Smooth muscle cell (in vitro differentiated cells): ENCODE measurements around the gene ABCB1. TPM values are rescaled to one million over a fixed set of nuclear protein-coding genes. Genes with fewer than 3 reads are reported as not detected.

Experiments
- DNase-seq: peaks from one replicate; lab custom pipeline; 2025; ENCODE audit not compliant: unreplicated experiment; lab: John Stamatoyannopoulos, UW
- H2AFZ ChIP-seq: fragments of 200-600 bp; sonication (generic); 2 replicates; pipeline ENCODE4 v1.6.0; 2016; ENCODE audit warnings: antibody characterized with exemption, low read depth, mild to moderate bottlenecking
- H3F3A ChIP-seq: fragments of 200-600 bp; sonication (generic); 2 replicates; pipeline ENCODE4 v1.6.0; 2017; ENCODE audit warnings: antibody characterized with exemption, low read depth
- H3K27ac ChIP-seq: fragments of 200-600 bp; sonication (generic); 2 replicates; pipeline ENCODE4 v1.5.1; 2016; ENCODE audit warnings: low read depth, mild to moderate bottlenecking
- H3K27me3 ChIP-seq: fragments of 200-600 bp; sonication (generic); 2 replicates; pipeline ENCODE4 v1.6.1; 2016; ENCODE audit warnings: low read depth, mild to moderate bottlenecking
- H3K36me3 ChIP-seq: fragments of 200-600 bp; sonication (generic); 2 replicates; pipeline ENCODE4 v1.5.1; 2016; ENCODE audit warnings: low read depth
- H3K4me1 ChIP-seq: fragments of 200-600 bp; sonication (generic); 2 replicates; pipeline ENCODE4 v1.5.1; 2016; ENCODE audit warnings: low read depth
- H3K4me2 ChIP-seq: fragments of 200-600 bp; sonication (generic); 2 replicates; pipeline ENCODE4 v1.6.0; 2016; ENCODE audit warnings: mild to moderate bottlenecking
- H3K4me3 ChIP-seq: fragments of 200-600 bp; sonication (generic); 2 replicates; pipeline ENCODE4 v1.5.1; 2016; ENCODE audit warnings: mild to moderate bottlenecking
- H3K79me2 ChIP-seq: fragments of 200-600 bp; sonication (generic); 2 replicates; pipeline ENCODE4 v1.6.0; 2016; ENCODE audit warnings: low read depth, mild to moderate bottlenecking
- H3K9ac ChIP-seq: fragments of 200-600 bp; sonication (generic); 2 replicates; pipeline ENCODE4 v1.6.0; 2016; ENCODE audit warnings: low read depth
- H3K9me3 ChIP-seq: fragments of 200-600 bp; sonication (generic); replicated peaks from 2 replicates; pipeline ENCODE4 v1.5.1; 2016; ENCODE audit warnings: low read depth
- H4K20me1 ChIP-seq: fragments of 200-600 bp; sonication (generic); 2 replicates; pipeline ENCODE4 v1.6.0; 2016; ENCODE audit warnings: low read depth
- CTCF ChIP-seq: fragments of 200-600 bp; sonication (generic); IDR thresholded peaks from 2 replicates; pipeline ENCODE4 v1.5.1; 2017; ENCODE audit warnings: borderline replicate concordance, mild to moderate bottlenecking, antibody characterized with exemption; ENCODE audit not compliant: insufficient read depth, poor library complexity, severe bottlenecking
- WGBS: methylation state at CpG from one replicate; pipeline ENCODE4 v1.1.7; 2016; ENCODE audit warnings: low lambda C conversion rate; 5-methylcytosine and 5-hydroxymethylcytosine counted together
- polyA plus RNA-seq: library from polyadenylated mRNA; unstranded; fragments of >200 nt; fragmentation: Nextera tagmentation; extraction: Ambion mirVana; gene quantifications from 2 replicates; pipeline ENCODE4 v1.2.1, GENCODE V29; 2016
- total RNA-seq: library from RNA; depleted of rRNA; stranded (reverse); fragments of >200 nt; gene quantifications from 2 replicates; pipeline ENCODE4 v1.2.3, GENCODE V29; 2014

ABCB1 gene
- total and polyA plus RNA-seq, 2 experiments from 2014 or later, result 1.4 to 10.0 TPM

- Histone ChIP-seq H3K79me2 (no peaks in the 10 kb centered on the region), H3K27me3 (no peaks in the 10 kb centered on the region), H3K27ac (no peak overlapping the region), H3F3A (no peaks in the 10 kb centered on the region), H3K4me1 (no peaks in the 10 kb centered on the region), H3K9me3 (no peaks in the 10 kb centered on the region), H2AFZ (no peak overlapping the region), H3K36me3 (no peaks in the 10 kb centered on the region), H3K4me2 (no peak overlapping the region), H3K9ac (no peak overlapping the region), H4K20me1 (no peaks in the 10 kb centered on the region), H3K4me3 (no peak overlapping the region)
- DNase-seq, result no peak
- WGBS, result 100% methylated on average over 1 of the region's 1 CpG
- TF ChIP-seq CTCF, result no peak
Observed at GRCh38 chr7:87494454-87494853, 106.2 kb downstream of the ABCB1 start.

- Histone ChIP-seq H3K4me2 (no peak overlapping the region), H4K20me1 (no peaks in the 10 kb centered on the region), H3F3A (no peaks in the 10 kb centered on the region), H3K4me3 (no peak overlapping the region), H3K9me3 (no peaks in the 10 kb centered on the region), H3K27ac (no peak overlapping the region), H2AFZ (no peak overlapping the region), H3K27me3 (peaks cover 6% of the 10 kb centered on the region), H3K36me3 (no peaks in the 10 kb centered on the region), H3K4me1 (no peaks in the 10 kb centered on the region), H3K79me2 (no peaks in the 10 kb centered on the region), H3K9ac (no peak overlapping the region)
- WGBS, result 87% methylated on average over 2 of the region's 2 CpGs
- TF ChIP-seq CTCF, result no peak
- no peak for DNase-seq
Observed at GRCh38 chr7:87483131-87483530, 117.6 kb downstream of the ABCB1 start.

GRCh38 chr7:87482115-87482514 lies 118.6 kb downstream of the ABCB1 start:
- H3K79me2 ChIP-seq, result no peaks in the 10 kb centered on the region
- no peaks in the 10 kb centered on the region for H3F3A ChIP-seq
- no peak for DNase-seq
- H3K27me3 ChIP-seq, result peaks cover 16% of the 10 kb centered on the region
- H3K9me3 ChIP-seq, result no peaks in the 10 kb centered on the region
- H3K4me1 ChIP-seq, result no peaks in the 10 kb centered on the region
- no peak overlapping the region for H3K4me2 ChIP-seq
- 79% methylated on average over 3 of the region's 3 CpGs for WGBS
- H2AFZ ChIP-seq, result no peak overlapping the region
- H3K36me3 ChIP-seq, result no peaks in the 10 kb centered on the region
- no peak overlapping the region for H3K4me3 ChIP-seq
- no peak for TF ChIP-seq CTCF
- H3K9ac ChIP-seq, result no peak overlapping the region
- H3K27ac ChIP-seq, result no peak overlapping the region
- no peaks in the 10 kb centered on the region for H4K20me1 ChIP-seq

DNA sequence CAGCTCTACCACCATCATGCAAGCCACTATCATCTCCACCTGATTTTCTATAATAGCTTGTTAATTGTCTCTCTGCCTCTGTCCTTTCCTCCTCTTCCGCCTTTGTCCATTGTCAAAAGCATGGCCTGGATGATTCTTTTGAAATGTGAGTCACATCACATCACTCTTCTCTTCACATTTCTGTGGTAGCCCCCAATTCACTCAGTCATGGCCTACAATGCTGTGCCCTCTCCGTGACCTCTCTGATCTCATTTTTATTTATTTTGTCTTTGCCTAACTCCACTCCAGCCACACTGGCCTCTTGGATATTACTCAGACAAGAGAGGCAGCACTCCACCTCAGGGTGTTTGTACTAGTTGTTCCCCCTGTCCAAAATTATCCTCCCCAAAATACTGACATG lies 120.3 kb downstream of the ABCB1 start:
- no peaks in the 10 kb centered on the region for H3K79me2 ChIP-seq
- H3K4me1 ChIP-seq, result peaks cover under 1% of the 10 kb centered on the region
- no peaks in the 10 kb centered on the region for H3K36me3 ChIP-seq
- H4K20me1 ChIP-seq, result no peaks in the 10 kb centered on the region
- peaks cover 34% of the 10 kb centered on the region for H3K27me3 ChIP-seq
- no peaks in the 10 kb centered on the region for H3K9me3 ChIP-seq
- H3K4me3 ChIP-seq, result no peak overlapping the region
- no peak for DNase-seq
- H3K9ac ChIP-seq, result no peak overlapping the region
- H2AFZ ChIP-seq, result no peak overlapping the region
- H3F3A ChIP-seq, result no peaks in the 10 kb centered on the region
- WGBS, result 92% methylated on average over 2 of the region's 2 CpGs
- TF ChIP-seq CTCF, result no peak
- H3K4me2 ChIP-seq, result no peak overlapping the region
- no peak overlapping the region for H3K27ac ChIP-seq
